ENCODE results near the gene NT5DC1. TPM values are rescaled to one million over a fixed set of nuclear protein-coding genes. Genes with fewer than 3 reads are reported as not detected.

NT5DC1 gene
- total and polyA plus RNA-seq, 10 of the 15 experiments (the other 5 are each of a cell fraction or from before 2014, with no cell fraction given): 40.8 to 140 (median 66.8) TPM

DNA sequence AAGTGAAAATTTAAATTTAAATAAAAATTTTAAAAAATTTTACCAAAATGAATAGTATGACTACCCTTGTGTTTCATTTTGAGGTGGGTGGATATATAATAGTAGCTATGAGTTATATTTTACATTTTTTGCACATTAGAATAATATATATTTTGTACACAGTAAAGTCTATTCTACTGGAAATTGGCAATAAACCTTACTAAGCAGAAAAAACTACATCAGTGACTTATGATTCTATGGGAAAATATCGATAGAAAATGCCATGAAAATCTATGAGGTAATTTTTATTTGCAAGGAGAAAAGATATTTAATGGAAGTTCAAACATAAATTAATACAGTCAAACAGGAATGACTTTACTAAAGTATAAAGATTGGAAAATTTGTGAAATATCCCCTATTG lies 156.0 kb downstream of the NT5DC1 start (continued):
- TF ChIP-seq, protein P1, sequence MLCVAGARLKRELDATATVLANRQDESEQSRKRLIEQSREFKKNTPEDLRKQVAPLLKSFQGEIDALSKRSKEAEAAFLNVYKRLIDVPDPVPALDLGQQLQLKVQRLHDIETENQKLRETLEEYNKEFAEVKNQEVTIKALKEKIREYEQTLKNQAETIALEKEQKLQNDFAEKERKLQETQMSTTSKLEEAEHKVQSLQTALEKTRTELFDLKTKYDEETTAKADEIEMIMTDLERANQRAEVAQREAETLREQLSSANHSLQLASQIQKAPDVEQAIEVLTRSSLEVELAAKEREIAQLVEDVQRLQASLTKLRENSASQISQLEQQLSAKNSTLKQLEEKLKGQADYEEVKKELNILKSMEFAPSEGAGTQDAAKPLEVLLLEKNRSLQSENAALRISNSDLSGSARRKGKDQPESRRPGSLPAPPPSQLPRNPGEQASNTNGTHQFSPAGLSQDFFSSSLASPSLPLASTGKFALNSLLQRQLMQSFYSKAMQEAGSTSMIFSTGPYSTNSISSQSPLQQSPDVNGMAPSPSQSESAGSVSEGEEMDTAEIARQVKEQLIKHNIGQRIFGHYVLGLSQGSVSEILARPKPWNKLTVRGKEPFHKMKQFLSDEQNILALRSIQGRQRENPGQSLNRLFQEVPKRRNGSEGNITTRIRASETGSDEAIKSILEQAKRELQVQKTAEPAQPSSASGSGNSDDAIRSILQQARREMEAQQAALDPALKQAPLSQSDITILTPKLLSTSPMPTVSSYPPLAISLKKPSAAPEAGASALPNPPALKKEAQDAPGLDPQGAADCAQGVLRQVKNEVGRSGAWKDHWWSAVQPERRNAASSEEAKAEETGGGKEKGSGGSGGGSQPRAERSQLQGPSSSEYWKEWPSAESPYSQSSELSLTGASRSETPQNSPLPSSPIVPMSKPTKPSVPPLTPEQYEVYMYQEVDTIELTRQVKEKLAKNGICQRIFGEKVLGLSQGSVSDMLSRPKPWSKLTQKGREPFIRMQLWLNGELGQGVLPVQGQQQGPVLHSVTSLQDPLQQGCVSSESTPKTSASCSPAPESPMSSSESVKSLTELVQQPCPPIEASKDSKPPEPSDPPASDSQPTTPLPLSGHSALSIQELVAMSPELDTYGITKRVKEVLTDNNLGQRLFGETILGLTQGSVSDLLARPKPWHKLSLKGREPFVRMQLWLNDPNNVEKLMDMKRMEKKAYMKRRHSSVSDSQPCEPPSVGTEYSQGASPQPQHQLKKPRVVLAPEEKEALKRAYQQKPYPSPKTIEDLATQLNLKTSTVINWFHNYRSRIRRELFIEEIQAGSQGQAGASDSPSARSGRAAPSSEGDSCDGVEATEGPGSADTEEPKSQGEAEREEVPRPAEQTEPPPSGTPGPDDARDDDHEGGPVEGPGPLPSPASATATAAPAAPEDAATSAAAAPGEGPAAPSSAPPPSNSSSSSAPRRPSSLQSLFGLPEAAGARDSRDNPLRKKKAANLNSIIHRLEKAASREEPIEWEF (IDR thresholded peaks at IDR 0.05; ENCODE audit: insufficient replicate concordance, low read depth, low read length): no peak

DNA sequence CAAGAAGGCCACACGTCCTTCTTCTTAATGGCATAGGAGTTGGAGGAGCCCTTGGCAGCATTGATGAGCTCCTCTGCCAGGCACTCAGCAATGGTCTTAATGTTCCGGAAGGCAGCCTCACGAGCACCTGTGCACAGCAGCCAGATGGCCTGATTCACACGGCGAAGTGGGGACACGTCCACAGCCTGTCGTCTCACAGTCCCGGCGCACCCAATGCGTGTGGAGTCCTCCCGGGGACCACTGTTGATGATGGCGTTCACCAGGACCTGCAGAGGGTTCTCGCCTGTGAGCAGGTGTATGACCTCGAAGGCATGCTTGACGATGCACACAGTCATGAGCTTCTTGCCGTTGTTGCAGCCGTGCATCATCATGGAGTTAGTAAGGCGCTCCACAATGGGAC lies 157.9 kb downstream of the NT5DC1 start:
- H3K9ac ChIP-seq (ENCODE audit: control insufficient read depth, insufficient read depth, low read length): no peak overlapping the region
- POLR2A ChIA-PET: interaction anchor here (0.7 kb wide), 1 partner anchor 148 kb away, joined by 5 read pairs; no protein-coding TSS in a partner anchor
- H3K27me3 ChIP-seq (replicated peaks in 1 of 2; ENCODE audit: control insufficient read depth in 2 of 2, insufficient read depth in 2 of 2, low read length in 1 of 2): no peaks in the 10 kb centered on the region
- H3K79me2 ChIP-seq (ENCODE audit: control insufficient read depth, insufficient read depth, low read length): peaks cover 13% of the 10 kb centered on the region
- H3K4me3 ChIP-seq: no peak overlapping the region
- no peaks in the 10 kb centered on the region for H4K20me1 ChIP-seq (ENCODE audit: control insufficient read depth, insufficient read depth)
- 98% methylated on average over 18 of the region's 18 CpGs for WGBS (ENCODE audit: insufficient coverage, insufficient replicate concordance, low lambda C conversion rate, missing lambda C conversion rate)
- FAIRE-seq (no peak), ATAC-seq (no peak), DNase-seq (ENCODE audit: low read depth, low spot score) (no peak)
- RAD21 ChIA-PET (ENCODE audit: unreplicated experiment): interaction anchor here (1.4 kb wide), 1 partner anchor 10 kb away, joined by 4 read pairs; no protein-coding TSS in a partner anchor
- no peak for TF ChIP-seq ZBTB4 (CRISPR knock-in tag; IDR thresholded peaks at IDR 0.05)
- SMC1A ChIA-PET (ENCODE audit: uncharacterized antibody, unreplicated experiment): no interaction called here
- H3K27ac ChIP-seq (ENCODE audit: control insufficient read depth, insufficient read depth): no peak overlapping the region
- CTCF ChIA-PET: interaction anchor here (0.9 to 2.2 kb wide), 5 partner anchors 8 to 303 kb away, joined by 3 to 15 read pairs (median 4); no protein-coding TSS in a partner anchor
- H3K4me1 ChIP-seq (ENCODE audit: control insufficient read depth, insufficient read depth, low read length): 0 out of 2 replicates have a peak, but pooled peaks cover 5% of the 10 kb centered on the region
- H3K36me3 ChIP-seq (ENCODE audit: control insufficient read depth in 2 of 2, insufficient read depth in 2 of 2, low read length in 1 of 2): no peaks in the 10 kb centered on the region
- intact Hi-C loops (cut with micrococcal nuclease; ENCODE audit: unreplicated experiment): loop anchor here (10.0 kb wide), 1 partner anchor 244 kb away; no protein-coding TSS in a partner anchor
- H3K9me3 ChIP-seq (replicated peaks; ENCODE audit: control insufficient read depth, insufficient read depth, low read length): peaks cover 2% of the 10 kb centered on the region; the same call in 2 of the 3 replicates
- in situ Hi-C loops (cut with MboI): no loop called here
- no peak overlapping the region for H3K4me2 ChIP-seq (ENCODE audit: control insufficient read depth, insufficient read depth)
- no TSS peak for BruUV-seq (replicated peaks)
- no peak overlapping the region for H2AFZ ChIP-seq (ENCODE audit: control insufficient read depth, low read depth, low read length)

Measured in GM12878 (cell line).